A673 (cell line): ENCODE results near the gene WDR5B. TPM values are rescaled to one million over a fixed set of nuclear protein-coding genes. Genes with fewer than 3 reads are reported as not detected.

Source experiments
- BruUV-seq: library from RNA; stranded (reverse); fragments of 400-500 nt; replicated peaks from 2 replicates; lab custom pipeline; 2021; lab: Mats Ljungman, UMichigan
- CTCF ChIA-PET: fragments of 300-600 bp; sonication (Branson Sonifier 250); formaldehyde crosslinking; loops from one replicate; lab custom pipeline; 2022; ENCODE audit warnings: antibody characterized with exemption; lab: Charles Lee
- POLR2A ChIA-PET: fragments of 300-600 bp; sonication (Branson Sonifier 250); formaldehyde crosslinking; loops from one replicate; lab custom pipeline; 2022; ENCODE audit warnings: antibody characterized with exemption; ENCODE audit not compliant: low non-redundant PET; lab: Charles Lee
- DNase-seq: peaks from one replicate; pipeline ENCODE4 v3.0.0-alpha.2; 2015; ENCODE audit warnings: low spot score
- H3K27ac ChIP-seq: fragments of 200-600 bp; sonication (generic); 2 replicates; pipeline ENCODE4 v1.5.1; 2016; ENCODE audit warnings: mixed run types, low read depth, mild to moderate bottlenecking, mixed read lengths, antibody characterized with exemption, low read length; ENCODE audit not compliant: poor library complexity, severe bottlenecking
- H3K27me3 ChIP-seq: fragments of 200-600 bp; sonication (generic); replicated peaks from 2 replicates; pipeline ENCODE4 v1.6.1; 2017; ENCODE audit warnings: mixed run types, low read depth, mild to moderate bottlenecking, mixed read lengths, antibody characterized with exemption, low read length; ENCODE audit not compliant: insufficient read depth, poor library complexity
- H3K36me3 ChIP-seq: fragments of 200-600 bp; sonication (generic); 2 replicates; pipeline ENCODE4 v1.6.1; 2016; ENCODE audit warnings: mixed run types, mild to moderate bottlenecking, mixed read lengths, antibody characterized with exemption, low read length; ENCODE audit not compliant: insufficient read depth, poor library complexity, severe bottlenecking
- H3K4me1 ChIP-seq: fragments of 200-600 bp; sonication (generic); 2 replicates; pipeline ENCODE4 v1.6.1; 2017; ENCODE audit warnings: mixed run types, mild to moderate bottlenecking, mixed read lengths, antibody characterized with exemption, low read length; ENCODE audit not compliant: insufficient read depth, poor library complexity, severe bottlenecking
- H3K4me3 ChIP-seq: fragments of 200-600 bp; sonication (generic); 2 replicates; pipeline ENCODE4 v1.5.1; 2016; ENCODE audit warnings: low read depth, mixed run types, mild to moderate bottlenecking, mixed read lengths, low read length; ENCODE audit not compliant: poor library complexity, severe bottlenecking
- H3K9me3 ChIP-seq: fragments of 200-600 bp; sonication (generic); 2 replicates; pipeline ENCODE4 v1.6.1; 2016; ENCODE audit warnings: mixed run types, low read depth, mild to moderate bottlenecking, mixed read lengths, antibody characterized with exemption, low read length; ENCODE audit not compliant: poor library complexity, severe bottlenecking
- EZH2 ChIP-seq: fragments of 200-600 bp; sonication (generic); IDR thresholded peaks from 2 replicates; pipeline ENCODE4 v1.6.1; 2017; ENCODE audit warnings: borderline replicate concordance, low read depth, mild to moderate bottlenecking, mixed read lengths, antibody characterized with exemption, low read length; ENCODE audit not compliant: poor library complexity, severe bottlenecking
- intact Hi-C: fragments of 100-400 bp; cut with micrococcal nuclease; formaldehyde crosslinking; loops from one replicate; pipeline ENCODE4 v1.10.0; 2022; ENCODE audit not compliant: unreplicated experiment
- total RNA-seq: library from RNA; stranded (reverse); gene quantifications from 2 replicates; pipeline ENCODE4 v1.2.3, GENCODE V29; 2021
- TF ChIP-seq, protein P1 (sequence below): fragments of 300-800, 200-600 bp; sonication (generic); conservative IDR thresholded peaks from 2 replicates; pipeline ENCODE4 v1.5.1; 2017; ENCODE audit warnings: low read depth, mild to moderate bottlenecking, antibody characterized with exemption, low read length, moderate library complexity, mixed read lengths

The WDR5B gene
- total RNA-seq, 1 experiment from 2014 or later: 4.6 TPM

DNA sequence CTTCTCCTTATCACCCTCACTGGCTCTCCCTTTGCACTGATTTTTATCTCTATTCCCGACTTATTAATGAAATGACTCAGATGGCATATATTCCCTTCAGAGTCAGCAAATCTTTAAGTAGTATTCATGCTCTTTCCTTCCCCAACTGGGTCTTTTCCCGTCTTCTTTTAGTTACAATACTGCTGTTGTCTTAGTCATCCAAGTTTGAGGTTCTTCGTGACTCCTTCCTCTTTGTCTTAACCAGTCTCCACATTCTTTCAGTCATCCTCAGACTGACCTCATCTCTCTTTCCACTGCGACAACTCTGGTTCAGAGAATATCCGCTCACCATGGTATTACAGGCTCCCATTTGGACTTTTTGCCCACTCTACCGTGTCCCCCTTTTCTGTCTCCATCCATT, 12.4 kb downstream of the WDR5B start:
- intact Hi-C loops: no loop called here
- peak; percentile 27 for DNase-seq
- BruUV-seq: no TSS peak
- Histone ChIP-seq H3K4me3 (no peak overlapping the region), H3K4me1 (no peaks in the 10 kb centered on the region), H3K9me3 (no peaks in the 10 kb centered on the region), H3K27me3 (no peaks in the 10 kb centered on the region), H3K36me3 (peaks cover 26% of the 10 kb centered on the region), H3K27ac (no peak overlapping the region)
- POLR2A ChIA-PET: no interaction called here
- CTCF ChIA-PET: no interaction called here
- TF ChIP-seq, protein P1, sequence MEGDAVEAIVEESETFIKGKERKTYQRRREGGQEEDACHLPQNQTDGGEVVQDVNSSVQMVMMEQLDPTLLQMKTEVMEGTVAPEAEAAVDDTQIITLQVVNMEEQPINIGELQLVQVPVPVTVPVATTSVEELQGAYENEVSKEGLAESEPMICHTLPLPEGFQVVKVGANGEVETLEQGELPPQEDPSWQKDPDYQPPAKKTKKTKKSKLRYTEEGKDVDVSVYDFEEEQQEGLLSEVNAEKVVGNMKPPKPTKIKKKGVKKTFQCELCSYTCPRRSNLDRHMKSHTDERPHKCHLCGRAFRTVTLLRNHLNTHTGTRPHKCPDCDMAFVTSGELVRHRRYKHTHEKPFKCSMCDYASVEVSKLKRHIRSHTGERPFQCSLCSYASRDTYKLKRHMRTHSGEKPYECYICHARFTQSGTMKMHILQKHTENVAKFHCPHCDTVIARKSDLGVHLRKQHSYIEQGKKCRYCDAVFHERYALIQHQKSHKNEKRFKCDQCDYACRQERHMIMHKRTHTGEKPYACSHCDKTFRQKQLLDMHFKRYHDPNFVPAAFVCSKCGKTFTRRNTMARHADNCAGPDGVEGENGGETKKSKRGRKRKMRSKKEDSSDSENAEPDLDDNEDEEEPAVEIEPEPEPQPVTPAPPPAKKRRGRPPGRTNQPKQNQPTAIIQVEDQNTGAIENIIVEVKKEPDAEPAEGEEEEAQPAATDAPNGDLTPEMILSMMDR: no peak
- no peak for TF ChIP-seq EZH2

DNA sequence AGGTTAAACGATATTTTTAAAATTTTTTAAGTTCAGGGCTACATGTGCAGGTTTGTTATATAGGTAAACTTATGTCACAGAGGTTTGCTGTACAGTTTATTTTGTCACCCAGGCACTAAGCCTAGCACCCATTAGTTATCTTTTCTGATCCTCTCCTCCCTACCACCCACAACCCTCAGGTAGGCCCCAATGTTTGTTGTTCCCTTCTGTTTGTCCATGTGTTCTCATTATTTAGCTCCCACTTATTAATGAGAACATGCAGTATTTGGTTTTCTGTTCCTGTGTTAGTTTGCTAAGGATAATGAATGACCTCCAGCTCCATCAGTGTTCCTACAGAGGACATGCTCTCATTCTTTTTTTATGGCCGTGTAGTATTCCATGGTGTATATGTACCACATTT, 16.9 kb downstream of the WDR5B start:
- intact Hi-C loops: loop anchor here (10.0 kb wide), 1 partner anchor 866 kb away; no protein-coding TSS in a partner anchor
- no peak overlapping the region for H3K4me3 ChIP-seq
- no peak for DNase-seq
- H3K27me3 ChIP-seq: no peaks in the 10 kb centered on the region
- no TSS peak for BruUV-seq
- no peaks in the 10 kb centered on the region for H3K9me3 ChIP-seq
- CTCF ChIA-PET: no interaction called here
- peaks cover 30% of the 10 kb centered on the region for H3K4me1 ChIP-seq
- TF ChIP-seq, protein P1: no peak
- no peak for TF ChIP-seq EZH2
- POLR2A ChIA-PET: no interaction called here
- no peak overlapping the region for H3K27ac ChIP-seq
- H3K36me3 ChIP-seq: peaks cover 10% of the 10 kb centered on the region

DNA sequence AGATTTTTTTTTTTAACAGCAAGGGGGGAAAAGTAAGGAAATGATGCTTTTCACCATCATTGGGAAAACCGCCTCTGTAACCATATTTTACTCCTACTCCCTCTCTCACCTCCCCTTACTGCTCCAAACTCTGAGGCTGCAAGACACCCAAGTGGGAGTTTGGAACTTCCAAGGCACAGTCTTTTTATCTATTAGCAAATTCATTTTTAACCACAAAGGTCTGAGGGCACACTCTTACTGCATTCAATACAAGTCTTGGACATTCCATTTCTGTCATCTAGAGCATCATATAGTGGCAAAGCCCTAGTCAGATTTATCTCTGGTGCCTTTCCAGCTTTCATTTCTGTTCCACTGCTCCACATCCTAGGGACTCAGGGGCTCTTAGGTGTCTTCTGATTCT, 18.7 kb downstream of the WDR5B start:
- Histone ChIP-seq H3K27ac (no peak overlapping the region), H3K27me3 (no peaks in the 10 kb centered on the region), H3K9me3 (no peaks in the 10 kb centered on the region), H3K4me3 (no peak overlapping the region), H3K36me3 (no peaks in the 10 kb centered on the region), H3K4me1 (peaks cover 38% of the 10 kb centered on the region)
- DNase-seq: no peak
- intact Hi-C loops: loop anchor here (10.0 kb wide), 1 partner anchor 868 kb away; no protein-coding TSS in a partner anchor
- ChIA-PET POLR2A (no interaction called here), CTCF (no interaction called here)
- BruUV-seq: no TSS peak
- no peak for TF ChIP-seq EZH2
- TF ChIP-seq, protein P1: no peak
